IPS-NIHi7 (cell line): ENCODE measurements around the gene RAB17.
"Not testable (repeated sequence)": the region's sequence is repeated elsewhere in the genome, so short reads cannot be mapped to it uniquely, and the experiment has no call there.

Experiments used
- DNase-seq: peaks from one replicate; pipeline ENCODE4 v3.0.0; 2012; ENCODE audit warnings: mixed read lengths; ENCODE audit errors: extremely low spot score

RAB17 gene

DNA sequence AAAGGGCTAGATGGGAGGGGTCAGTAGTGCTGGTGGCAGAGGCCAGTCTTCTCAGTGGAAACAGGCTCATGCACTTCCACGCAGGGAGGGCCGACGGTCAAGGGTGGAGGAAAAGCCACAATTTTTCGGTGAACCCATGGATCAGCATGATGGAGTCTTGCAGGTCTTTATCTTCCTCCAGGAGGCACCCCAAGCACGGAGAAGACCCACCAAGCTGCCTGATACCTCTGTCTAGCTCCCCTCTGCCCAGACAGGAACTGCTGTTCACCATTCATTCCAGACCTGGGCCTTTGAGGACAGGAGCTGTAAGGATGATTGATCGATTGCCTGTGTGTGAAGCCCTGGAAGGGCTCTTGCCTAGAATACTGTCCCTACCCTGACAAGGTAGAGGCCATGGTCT is 34.0 kb upstream of the RAB17 start:
- DNase-seq, result no peak

DNA sequence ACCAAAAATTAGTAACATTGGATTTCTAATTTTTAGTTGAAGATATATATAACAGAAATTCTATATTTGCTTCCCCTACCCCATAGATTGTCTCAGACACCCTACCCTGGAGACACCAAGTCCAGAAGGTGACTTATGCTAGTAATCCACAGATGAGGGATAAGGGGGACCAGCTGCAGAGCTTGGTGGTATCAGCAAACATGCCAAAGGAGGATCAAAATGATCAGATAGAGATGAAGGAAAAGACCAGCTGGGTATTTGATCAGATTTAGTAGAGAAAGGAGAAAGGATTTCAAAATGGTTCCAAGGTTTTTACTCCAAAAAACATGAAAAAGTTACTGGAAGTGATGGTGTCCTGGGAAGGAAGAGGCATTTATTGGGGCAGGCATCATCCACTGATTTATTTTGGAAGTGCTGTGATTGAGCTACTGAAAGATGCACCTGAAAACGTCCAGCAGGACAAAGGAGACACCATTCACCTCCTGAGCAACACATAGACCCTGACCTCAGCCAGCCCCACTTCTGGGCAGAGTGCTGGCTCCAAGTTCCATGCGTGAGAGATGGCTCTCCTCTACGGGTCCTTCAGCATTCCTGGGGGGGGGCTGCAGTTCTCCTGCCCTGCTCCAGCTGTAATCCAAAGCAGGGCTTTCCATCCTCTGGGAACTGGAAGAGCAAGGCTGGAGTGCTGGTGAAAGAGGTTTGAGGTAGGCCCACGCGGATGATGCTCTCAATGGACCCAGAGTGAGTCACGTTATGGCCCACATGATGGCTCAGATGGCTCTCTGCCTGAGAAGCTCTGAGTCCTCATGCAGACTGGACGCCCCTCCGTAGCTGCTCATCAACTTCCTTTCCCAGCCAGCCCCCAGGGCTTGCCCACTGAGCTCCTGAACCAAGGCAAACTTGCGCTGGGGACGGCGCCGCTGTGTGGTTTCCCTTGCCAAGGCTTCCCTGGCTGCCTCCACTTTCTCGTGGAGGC is 33.2 kb upstream of the RAB17 start:
- DNase-seq, result no peak

DNA sequence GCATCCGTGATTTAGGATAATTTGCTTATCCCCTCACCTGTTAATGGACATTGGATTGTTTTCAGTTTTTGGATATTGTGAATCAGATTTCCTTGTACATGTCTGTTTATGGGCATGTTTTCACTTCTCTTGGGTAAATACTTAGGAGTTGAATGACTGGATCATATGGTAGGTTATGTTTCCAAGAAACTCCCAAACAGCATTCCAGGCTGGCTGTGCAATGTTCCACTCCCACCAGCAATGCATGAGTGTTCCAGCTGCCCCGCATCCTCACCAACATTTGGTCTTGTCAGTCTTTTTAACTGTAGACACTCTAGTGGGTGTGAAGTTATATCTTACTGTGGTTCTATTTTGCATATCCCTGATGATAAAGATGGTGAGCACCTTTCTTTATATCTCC is 27.9 kb upstream of the RAB17 start:
- DNase-seq, result no peak

DNA sequence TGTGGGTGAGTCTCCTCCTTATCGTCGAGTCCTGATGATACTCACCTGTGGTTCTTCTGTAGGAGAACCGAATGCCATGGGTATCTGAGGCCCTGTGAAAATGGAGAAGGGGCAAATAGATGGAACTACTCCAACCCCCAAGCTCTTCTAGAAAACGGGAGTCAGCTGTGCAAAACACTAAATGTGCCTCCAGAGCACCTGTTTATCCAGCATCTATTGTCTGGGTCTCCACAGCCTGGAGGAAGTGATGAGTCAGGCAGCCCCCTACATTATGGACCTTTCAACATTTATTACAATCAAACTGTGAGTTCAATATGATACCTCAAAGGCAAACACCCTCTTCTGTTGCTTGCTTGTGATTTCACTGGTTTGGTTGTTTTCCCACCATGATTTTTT is 27.1 kb upstream of the RAB17 start:
- no peak for DNase-seq

DNA sequence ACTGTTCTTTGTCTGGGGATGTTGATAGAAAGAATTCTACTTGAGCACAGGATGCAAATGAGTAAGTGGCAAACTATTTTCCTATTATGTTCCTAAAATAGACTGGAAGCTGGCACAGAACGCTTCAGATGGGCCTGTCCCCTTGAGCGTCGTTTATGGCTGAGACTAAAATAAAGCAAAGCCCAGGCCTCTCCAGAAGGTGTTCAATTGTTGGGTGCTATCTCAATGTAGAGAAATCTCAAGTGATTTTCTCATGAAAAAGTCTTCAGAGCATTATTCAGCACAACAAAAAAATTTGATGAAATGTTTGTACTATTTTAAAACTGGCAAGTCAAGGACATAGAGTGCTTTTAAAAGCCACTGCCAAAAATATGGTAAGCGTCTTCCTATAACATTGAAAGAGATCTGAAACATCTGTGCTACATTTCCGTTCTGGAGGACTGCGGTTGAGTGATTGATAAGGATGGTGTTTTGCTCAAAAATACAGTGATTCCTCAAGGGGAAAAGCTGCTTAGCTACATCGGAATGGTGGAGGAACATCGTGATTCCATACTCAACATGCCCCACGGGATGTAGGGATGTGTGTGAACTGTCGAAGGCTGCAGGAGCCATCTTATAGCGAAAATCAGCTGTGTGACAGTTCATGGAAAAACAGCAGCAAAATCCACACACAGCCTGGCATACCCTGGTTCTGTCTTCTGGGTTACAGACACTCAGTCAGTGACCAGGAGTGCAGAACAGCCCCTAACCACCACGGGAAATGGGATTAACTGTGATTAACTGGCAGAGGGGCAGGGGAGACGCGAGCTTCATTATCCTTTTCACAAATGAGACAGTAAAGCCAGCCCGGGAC is 26.4 kb upstream of the RAB17 start:
- no peak for DNase-seq

DNA sequence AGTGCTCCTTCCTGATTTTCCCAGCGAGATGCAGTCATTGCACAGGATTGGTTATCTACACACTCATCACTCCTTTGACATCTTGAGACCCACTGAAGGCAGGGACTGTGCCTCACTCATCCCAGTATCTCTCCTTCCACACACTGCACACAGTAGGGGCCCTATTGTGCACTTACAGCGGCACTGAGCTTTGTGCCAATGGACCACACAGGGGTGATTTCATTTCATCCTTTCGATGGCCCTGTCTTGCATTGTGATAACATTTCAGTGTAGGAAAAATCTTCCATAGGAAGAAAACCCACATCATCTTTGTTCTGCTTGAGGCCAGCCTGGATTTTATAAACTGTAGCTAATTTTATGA is 25.8 kb upstream of the RAB17 start:
- DNase-seq, result no peak

DNA sequence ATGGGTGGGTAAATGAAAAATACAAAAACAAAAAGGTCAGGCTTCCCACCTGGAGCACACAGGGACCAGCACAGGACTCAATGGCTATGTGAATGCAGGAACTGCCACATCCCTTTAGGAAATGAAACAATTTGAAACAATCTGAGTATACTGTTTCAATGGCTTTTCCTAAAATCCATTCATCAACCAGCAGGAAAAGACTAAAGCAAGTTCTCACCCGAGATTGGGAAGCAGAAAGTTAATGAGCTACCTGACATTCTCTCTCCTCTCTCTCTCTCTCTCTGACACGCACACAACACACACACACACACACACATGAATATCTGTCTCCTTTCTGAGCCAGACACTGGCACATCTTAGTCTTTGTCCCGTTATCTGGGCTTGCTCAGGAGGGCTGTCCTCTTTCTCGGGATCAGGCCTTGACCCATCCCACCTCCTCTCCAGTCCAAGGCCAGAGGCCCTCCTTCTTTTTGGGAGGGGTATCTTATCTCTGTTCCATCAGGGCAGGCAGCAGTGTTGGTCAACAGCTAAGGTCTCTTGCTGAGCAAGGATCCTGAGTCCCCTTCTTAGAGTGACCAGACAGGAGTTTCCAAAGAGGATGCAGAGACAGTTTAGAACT is 25.2 kb upstream of the RAB17 start:
- DNase-seq, result no peak

DNA sequence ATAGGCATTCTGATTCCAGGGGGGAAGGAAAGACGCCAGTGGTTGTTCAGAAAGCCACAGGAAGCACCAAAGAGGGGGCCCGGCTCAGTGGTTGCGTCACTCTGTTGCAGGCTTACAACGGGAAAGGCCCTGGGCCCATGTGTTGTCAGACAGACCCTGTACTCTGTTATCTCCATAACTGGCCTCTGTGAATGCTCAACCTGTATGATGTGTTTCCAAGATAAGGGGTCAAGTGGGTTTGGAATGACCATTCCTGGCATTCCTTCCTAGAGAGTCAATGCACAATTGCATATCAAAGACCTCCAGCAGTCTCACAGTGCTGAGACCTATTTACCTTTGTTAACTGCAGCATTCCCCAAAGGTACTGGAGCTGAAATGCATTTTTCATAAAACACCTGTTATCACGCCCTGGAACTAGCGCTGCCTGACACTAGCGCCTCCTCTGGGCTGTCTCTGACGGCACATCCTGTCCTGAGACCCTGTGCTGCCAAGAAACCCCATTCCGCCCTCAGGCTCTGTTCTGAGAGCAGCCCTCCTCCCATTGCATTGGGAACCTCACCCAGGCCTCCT is 23.7 kb upstream of the RAB17 start:
- peak; percentile 81 for DNase-seq

DNA sequence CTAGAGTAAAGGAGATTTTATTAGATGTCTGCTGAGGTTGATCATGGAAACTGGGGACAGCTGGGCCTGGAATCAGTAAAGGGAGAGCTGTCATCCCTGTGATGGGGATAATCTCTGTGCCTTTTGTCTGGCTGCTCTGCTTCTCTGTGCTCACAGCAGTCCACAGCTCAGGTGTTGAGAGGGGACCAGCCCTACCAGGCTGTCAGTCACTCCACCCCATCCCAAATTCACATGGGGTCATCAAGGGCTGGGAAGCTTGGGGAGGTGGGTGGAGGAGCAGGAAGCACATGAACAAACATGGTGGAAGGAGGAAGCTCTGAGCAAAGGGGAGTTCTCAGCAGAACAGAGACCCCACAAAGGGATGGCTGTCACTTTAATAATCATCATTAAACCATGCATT is 23.1 kb upstream of the RAB17 start:
- DNase-seq, result no peak

DNA sequence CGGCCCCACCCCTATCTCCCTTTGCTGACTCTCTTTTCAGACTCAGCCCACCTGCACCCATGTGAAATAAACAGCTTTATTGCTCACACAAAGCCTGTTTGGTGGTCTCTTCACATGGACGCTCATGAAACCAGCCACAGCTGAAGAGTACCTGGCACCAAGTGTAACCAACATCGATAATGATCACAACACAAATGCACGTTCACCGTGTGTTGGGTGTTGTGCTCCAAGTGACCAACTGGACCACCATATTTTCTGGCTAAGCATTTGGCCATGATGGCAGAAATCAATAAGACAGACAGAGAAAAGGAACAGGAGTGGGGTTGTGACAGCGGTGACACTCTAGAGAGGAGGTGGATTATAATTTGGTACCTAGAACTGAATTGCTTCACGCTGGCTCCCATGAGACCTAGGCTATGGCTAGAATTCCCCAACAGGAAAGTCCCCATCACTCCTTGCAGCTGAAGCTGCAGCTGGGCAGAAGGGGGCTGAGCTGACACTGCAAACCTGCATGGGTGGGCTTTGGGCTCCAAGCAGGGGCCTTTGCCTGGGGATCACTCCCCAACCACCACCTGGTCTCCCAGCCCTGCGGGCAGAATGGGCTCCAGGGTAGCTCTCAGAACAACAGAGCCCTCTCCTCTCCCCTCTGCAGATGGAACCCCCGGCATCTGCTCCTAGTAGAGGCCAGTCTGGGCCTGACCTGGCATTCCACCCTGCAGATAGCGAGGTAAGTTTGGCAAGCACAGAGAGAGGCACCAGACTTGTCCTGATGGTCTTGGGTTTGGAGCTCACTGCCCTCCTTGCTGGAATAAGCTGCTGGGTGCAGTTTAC is 22.2 kb upstream of the RAB17 start:
- DNase-seq, result no peak

DNA sequence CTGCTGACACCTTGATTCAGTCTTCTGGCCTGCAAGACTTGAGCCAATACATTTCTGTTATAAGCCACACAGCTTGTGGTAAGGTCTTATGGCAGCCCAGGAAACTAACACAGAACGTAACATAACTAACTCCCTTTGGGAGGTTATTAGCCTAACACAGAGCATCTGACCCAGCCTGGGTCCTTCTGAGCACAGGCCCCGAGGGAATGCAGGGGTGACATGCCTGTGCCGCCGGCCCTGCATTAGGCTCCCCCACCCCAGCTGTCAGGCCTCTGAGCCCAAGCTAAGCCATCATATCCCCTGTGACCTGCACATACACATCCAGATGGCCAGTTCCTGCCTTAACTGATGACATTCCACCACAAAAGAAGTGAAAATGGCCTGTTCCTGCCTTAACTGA is 16.0 kb upstream of the RAB17 start:
- DNase-seq, result not testable (repeated sequence)

DNA sequence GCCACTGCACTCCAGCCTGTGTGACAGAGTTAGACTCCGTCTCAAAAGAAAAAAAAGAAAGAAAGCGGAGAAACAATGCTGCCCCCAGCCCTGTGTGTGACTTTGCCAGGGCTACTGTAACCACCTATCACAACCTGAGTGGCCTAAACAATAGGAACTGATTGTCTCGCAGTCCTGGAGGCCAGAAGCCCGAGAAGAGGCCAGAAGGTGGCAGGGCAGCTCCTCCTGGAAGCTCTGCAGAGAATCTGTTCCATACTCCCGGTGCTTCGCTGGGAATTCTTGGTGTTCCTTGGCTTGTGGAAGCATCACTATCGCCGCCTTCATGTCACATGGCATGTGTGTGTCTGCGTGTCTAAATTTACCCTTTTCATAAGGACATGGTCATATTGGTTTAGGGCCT is 14.4 kb upstream of the RAB17 start:
- DNase-seq, result no peak

DNA sequence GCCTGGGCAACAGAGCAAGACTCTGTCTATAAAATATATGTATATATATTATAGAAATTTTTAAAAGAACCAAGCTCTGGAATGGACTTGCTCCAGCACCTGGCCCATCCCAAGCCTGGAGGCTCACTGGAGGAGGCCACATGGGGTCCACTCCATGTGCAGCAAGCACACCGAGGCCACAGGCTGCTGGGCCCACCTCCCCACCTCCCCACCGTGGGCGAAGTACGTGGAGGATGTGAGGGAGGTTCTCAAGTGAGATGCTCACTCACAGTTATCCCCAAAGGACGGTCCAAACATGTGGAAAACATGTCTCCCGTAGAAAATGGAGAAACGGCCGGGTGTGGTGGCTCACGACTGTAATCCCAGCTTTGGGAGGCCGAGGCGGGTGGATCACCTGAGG is 13.9 kb upstream of the RAB17 start:
- DNase-seq, result no peak

DNA sequence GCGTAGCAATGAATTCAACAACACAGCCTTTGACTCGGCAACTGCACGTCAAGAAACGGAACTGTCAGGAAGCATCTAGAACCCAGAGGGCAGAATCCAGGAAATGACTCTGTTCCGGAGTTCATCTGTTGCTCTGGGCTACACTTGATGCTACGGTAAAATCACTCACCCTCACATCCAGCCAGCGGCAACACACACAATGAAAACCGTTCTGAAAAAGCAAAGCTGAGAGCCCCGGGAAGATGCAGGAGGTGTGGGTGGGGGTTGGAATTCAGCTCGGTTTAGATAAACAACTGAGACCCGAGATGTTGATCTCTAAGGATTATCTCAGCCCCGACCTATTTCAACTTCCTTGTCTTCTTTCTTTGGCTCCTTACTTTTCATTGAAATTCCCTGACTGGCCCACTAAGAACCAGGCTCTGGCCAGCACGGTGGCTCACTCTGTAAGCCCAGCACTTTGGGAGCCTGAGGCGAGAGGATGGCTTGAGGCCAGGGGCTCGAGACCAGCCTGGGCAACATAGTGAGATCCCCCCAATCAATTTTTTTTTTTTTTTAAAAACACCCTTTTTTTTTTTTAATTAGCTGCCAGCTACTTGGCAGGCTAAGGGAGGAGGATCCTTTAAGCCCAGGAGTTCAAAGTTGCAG is 13.3 kb upstream of the RAB17 start:
- DNase-seq, result peak; percentile 44

DNA sequence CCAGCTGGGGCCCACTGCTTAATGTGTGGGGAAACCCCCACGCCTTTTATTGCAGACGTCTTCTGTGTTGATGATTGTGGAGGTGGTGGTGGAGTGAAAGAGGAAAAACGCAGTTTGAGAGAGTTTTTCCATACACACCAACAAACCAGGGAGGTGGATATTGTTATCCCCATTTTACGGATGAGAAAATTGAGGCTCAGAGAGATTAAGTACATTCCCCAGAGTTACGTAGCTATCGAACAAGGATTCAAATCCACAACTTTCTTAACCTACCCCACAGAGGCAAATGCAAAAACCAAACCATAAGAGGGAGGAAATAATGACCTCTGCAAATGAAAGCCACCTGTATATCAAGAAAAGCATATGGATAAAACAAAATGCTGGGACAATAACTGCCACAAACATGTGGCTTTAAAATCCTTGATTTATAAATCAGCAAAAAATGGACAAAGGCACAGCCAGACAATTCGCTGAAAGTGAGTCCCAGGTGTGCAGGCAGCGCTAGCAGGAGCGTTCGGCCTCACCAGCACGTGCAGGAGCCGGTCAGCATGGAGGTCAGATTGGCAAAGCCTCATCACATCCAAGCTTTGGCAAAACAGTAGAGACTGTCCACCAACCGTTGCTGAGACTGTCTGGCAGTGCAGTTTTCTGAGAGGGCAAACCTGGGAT is 12.6 kb upstream of the RAB17 start:
- no peak for DNase-seq

DNA sequence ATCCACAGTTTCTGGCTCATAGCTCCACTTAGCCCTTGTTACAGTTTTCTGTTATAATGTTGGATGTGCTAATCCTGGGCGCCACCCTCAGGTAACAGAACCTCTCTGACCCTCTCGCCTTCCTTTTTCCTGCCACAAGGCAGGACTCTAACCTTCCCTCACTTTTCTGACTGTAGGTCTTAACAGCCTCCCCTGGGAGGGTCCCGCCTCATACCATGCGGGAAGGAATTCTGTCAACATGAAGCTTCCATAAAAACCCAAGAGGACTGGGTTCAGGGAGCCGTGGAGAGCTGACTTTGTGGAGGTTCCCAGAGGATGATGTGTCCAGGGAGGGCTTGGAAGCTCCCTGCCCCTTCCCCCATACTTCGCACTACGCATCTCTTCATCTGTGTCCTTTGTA is 11.9 kb upstream of the RAB17 start:
- no peak for DNase-seq

DNA sequence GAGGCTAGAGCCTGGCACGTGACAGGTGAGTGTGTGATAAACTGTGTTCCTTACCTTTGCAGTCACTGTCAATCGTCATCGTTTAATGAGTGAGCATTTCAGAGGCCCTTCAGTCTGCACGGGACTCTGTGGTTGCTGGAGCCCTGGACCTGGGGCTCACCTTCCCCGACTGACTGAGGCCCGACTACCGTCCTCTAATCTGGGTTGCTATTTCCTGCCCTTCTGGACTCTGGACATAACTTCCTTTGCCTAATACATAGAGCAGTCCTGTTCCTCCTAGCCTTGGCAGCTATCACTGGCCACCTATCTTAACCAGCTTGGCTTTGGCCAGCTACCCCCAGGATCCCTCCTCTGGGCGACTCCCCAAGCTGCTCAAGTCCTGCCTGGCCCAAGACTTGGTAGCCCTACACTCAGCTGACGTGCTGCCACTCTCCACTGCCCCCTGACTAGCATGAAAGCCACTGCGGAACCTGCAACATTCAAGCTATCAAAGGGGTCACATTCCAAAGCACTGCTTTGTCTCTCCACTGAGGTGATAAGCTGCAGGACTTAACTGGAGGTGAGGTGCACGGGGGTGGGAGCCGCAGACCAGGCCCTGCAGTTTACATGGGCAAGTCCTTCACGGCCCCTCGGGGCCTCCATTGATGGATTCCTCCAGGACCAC is 11.1 kb upstream of the RAB17 start:
- peak; percentile 61 for DNase-seq

DNA sequence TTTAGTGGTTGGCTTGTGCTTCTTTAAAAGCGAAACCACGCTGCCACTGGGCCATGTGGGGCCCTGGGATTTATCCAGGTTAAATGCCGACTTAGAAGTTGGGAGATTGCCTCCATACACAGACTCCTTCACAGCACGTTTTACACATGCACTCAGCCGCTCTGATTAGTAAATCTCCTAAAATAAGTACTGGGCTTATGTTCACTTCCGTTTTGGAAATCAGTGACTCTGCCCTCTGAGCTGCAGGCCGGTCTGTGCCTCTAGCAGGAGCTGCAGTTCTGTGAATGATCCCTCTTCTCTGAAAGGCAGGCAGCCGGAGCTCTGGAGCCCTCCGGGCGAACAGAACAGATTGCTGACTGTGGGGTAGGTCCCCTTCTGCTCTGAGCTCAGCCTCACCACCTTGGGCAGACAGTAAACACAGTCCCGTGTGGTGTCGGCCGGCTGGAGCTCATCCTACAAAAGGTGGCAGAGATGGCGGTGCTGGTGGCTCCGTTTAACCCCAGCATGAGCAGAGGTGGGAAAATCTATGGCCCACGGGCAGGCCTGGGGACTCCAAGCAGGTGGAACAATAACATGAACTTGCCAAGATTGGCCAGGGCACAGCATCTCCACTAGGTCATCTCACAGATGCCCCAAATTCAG is 9.8 kb upstream of the RAB17 start:
- DNase-seq, result no peak

DNA sequence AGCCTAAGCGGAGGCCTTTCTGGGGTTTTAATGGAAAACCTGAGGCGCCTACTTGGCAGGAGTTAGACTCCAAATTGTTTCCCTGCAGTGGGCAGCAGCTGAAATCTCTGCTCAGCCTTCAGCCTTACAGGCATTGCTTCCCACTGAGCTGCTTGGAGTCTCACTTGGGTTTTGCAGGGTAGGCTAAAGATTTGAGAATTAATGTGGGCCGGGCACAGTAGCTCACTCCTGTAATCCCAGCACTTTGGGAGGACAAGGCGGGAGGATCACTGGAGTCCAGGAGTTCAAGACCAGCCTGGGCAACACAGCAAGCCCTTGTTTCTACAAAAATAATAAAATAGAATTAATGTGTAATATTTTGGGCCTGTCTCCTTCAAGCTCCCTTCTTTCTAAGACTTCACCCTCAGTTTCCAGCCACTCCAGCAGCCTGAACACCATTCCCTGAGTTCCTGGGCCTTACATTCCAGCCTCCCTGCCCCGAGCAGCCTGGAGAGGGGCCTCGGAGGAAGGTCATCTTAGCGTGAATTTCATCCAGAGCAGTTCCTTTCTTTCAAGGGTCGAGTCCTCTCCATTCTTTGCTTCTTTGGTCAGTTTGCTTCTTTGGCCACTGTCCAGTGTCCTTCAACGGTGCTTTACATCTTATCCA is 9.1 kb upstream of the RAB17 start:
- no peak for DNase-seq
